Loucy (cell line): ENCODE measurements around the gene CEP295NL.

Experiments
- CTCF ChIP-seq: fragments of 200-600 bp; sonication (generic); conservative IDR thresholded peaks from 2 replicates; pipeline ENCODE4 v1.5.1; 2014; ENCODE audit warnings: mild to moderate bottlenecking, antibody characterized with exemption, low read length
- EZH2phosphoT487 ChIP-seq: fragments of 200-600 bp; IDR thresholded peaks from 2 replicates; pipeline ENCODE4 v1.6.1; 2018; ENCODE audit warnings: antibody characterized with exemption, mild to moderate bottlenecking, moderate library complexity, borderline replicate concordance

DNA sequence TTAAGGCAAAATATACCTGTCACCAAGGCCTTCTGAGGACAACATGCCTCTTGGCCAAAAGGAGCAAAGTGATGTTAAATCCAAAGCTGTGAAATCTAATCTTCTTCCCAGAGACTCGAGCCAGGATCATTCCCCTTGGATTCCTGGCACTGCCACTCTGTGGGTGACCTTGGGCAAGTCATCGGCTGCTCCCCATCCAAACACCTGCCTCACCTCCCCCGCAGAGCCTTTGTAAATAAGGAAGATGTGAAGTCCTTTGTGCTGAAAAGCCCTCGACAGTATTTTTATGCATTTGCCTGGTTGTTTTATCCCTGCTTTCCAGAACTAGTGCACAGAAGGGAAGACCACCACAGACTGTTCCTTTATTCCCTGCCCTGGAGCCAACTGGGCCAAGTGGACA is 5.4 kb upstream of the CEP295NL start:
- TF ChIP-seq CTCF (no peak), EZH2phosphoT487 (no peak)
